ENCODE data around the gene EFCAB5. TPM values are rescaled to one million over a fixed set of nuclear protein-coding genes. Genes with fewer than 3 reads are reported as not detected.

The EFCAB5 gene
- total and polyA plus RNA-seq, 10 of the 15 experiments (the other 5 are each of a cell fraction or from before 2014, with no cell fraction given), result 0.39 to 2.6 (median 1.0) TPM

DNA sequence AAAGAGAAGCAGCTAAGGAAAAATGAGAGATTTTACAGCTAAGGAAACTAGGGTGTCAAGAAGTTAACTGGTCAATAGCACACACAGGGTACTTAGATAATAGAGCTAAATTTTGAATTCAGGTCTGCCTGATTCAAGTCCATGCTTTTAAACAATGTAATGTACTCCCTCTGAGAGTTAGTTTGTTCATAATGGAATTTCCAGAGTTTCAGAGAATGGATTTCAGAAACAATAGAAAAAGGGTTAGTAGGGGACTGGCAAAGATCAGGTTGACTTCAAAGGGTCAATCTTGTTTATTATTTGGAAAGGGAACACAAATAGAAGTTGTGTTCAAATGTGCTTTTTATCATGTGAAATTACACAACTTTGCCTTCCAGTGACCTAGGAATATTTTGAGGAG lies 193.1 kb downstream of the EFCAB5 start:
- no peak overlapping the region for H3K4me3 ChIP-seq
- no peaks in the 10 kb centered on the region for H3K27me3 ChIP-seq (replicated peaks in 1 of 2; ENCODE audit: control insufficient read depth in 2 of 2, insufficient read depth in 2 of 2, low read length in 1 of 2)
- H3K9me3 ChIP-seq (replicated peaks; ENCODE audit: control insufficient read depth, insufficient read depth, low read length), result no peaks in the 10 kb centered on the region
- no peak overlapping the region for H3K4me2 ChIP-seq (ENCODE audit: control insufficient read depth, insufficient read depth)
- no peaks in the 10 kb centered on the region for H4K20me1 ChIP-seq (ENCODE audit: control insufficient read depth, insufficient read depth)
- no peak overlapping the region for H2AFZ ChIP-seq (ENCODE audit: control insufficient read depth, low read depth, low read length)
- no peak for FAIRE-seq
- no peaks in the 10 kb centered on the region for H3K4me1 ChIP-seq (ENCODE audit: control insufficient read depth, insufficient read depth, low read length)
- ATAC-seq, result no peak
- BruUV-seq (replicated peaks), result TSS peak; percentile 3
- SMC1A ChIA-PET (ENCODE audit: uncharacterized antibody, unreplicated experiment), result interaction anchor here (0.7 to 1.4 kb wide), 4 partner anchors 8 to 112 kb away, joined by 3 to 5 read pairs (median 3); no protein-coding TSS in a partner anchor
- CTCF ChIA-PET, result interaction anchor here (1.0 to 4.9 kb wide), 4 partner anchors 9 to 202 kb away, joined by 3 to 35 read pairs (median 4); no protein-coding TSS in a partner anchor
- peaks cover 19% of the 10 kb centered on the region for H3K79me2 ChIP-seq (ENCODE audit: control insufficient read depth, insufficient read depth, low read length)
- POLR2A ChIA-PET, result interaction anchor here (0.6 to 1.0 kb wide), 2 partner anchors 10 to 47 kb away, joined by 3 to 5 read pairs; no protein-coding TSS in a partner anchor
- no peak for TF ChIP-seq SMC3 (IDR thresholded peaks at IDR 0.05; ENCODE audit: borderline replicate concordance, low read length)
- in situ Hi-C loops (cut with MboI) (no loop called here), intact Hi-C loops (cut with micrococcal nuclease; ENCODE audit: unreplicated experiment) (no loop called here)
- H3K36me3 ChIP-seq (ENCODE audit: control insufficient read depth in 2 of 2, insufficient read depth in 2 of 2, low read length in 1 of 2), result peaks cover 0 to 25% of the 10 kb centered on the region in 2 experiments; a peak in 2 of 4 replicates
- DNase-seq (ENCODE audit: low read depth, low spot score), result no peak
- RAD21 ChIA-PET (ENCODE audit: unreplicated experiment), result interaction anchor here (1.4 kb wide), 1 partner anchor 202 kb away, joined by 3 read pairs; no protein-coding TSS in a partner anchor
- H3K27ac ChIP-seq (ENCODE audit: control insufficient read depth, insufficient read depth), result no peak overlapping the region
- no peak overlapping the region for H3K9ac ChIP-seq (ENCODE audit: control insufficient read depth, insufficient read depth, low read length)

- Histone ChIP-seq H3K79me2 (ENCODE audit: control insufficient read depth, insufficient read depth, low read length) (peaks cover 20% of the 10 kb centered on the region), H3K9ac (ENCODE audit: control insufficient read depth, insufficient read depth, low read length) (no peak overlapping the region), H3K4me1 (ENCODE audit: control insufficient read depth, insufficient read depth, low read length) (no peaks in the 10 kb centered on the region), H4K20me1 (ENCODE audit: control insufficient read depth, insufficient read depth) (no peaks in the 10 kb centered on the region), H3K27ac (ENCODE audit: control insufficient read depth, insufficient read depth) (no peak overlapping the region), H3K4me3 (no peak overlapping the region), H2AFZ (ENCODE audit: control insufficient read depth, low read depth, low read length) (no peak overlapping the region), H3K9me3 (replicated peaks; ENCODE audit: control insufficient read depth, insufficient read depth, low read length) (no peaks in the 10 kb centered on the region), H3K36me3 (ENCODE audit: control insufficient read depth in 2 of 2, insufficient read depth in 2 of 2, low read length in 1 of 2) (peaks cover 0 to 25% of the 10 kb centered on the region in 2 experiments; a peak in 2 of 4 replicates), H3K27me3 (replicated peaks in 1 of 2; ENCODE audit: control insufficient read depth in 2 of 2, insufficient read depth in 2 of 2, low read length in 1 of 2) (no peaks in the 10 kb centered on the region), H3K4me2 (ENCODE audit: control insufficient read depth, insufficient read depth) (no peak overlapping the region)
- ChIA-PET SMC1A (ENCODE audit: uncharacterized antibody, unreplicated experiment) (interaction anchor here (1.9 to 2.3 kb wide), 2 partner anchors 12 to 14 kb away, joined by 4 to 8 read pairs; no protein-coding TSS in a partner anchor), RAD21 (ENCODE audit: unreplicated experiment) (no interaction called here), CTCF (interaction anchor here (1.4 to 4.9 kb wide), 2 partner anchors 9 to 12 kb away, joined by 4 to 35 read pairs; no protein-coding TSS in a partner anchor), POLR2A (no interaction called here)
- WGBS (ENCODE audit: insufficient coverage, insufficient replicate concordance, low lambda C conversion rate, missing lambda C conversion rate), result 96% methylated on average over 3 of the region's 3 CpGs
- ATAC-seq, result no peak
- no peak for TF ChIP-seq KAT2A (conservative IDR thresholded peaks at IDR 0.05; ENCODE audit: control insufficient read depth, low read depth, low read length)
- TF ChIP-seq SPI1 (IDR thresholded peaks at IDR 0.05; ENCODE audit: borderline replicate concordance, insufficient read depth, low read depth, low read length), result no peak
- no peak for TF ChIP-seq TARDBP (IDR thresholded peaks at IDR 0.05; ENCODE audit: borderline replicate concordance)
- TF ChIP-seq NFYA (IDR thresholded peaks at IDR 0.05; ENCODE audit: borderline replicate concordance, low read depth, low read length), result no peak
- no peak for TF ChIP-seq RUNX3 (IDR thresholded peaks at IDR 0.05; ENCODE audit: low read length)
- no peak for TF ChIP-seq SUZ12 (IDR thresholded peaks at IDR 0.05; ENCODE audit: unreplicated experiment)
- no peak for TF ChIP-seq REST (IDR thresholded peaks at IDR 0.05; ENCODE audit: low read depth, low read length)
- TF ChIP-seq HCFC1 (IDR thresholded peaks at IDR 0.05; ENCODE audit: low read length), result no peak
- TF ChIP-seq HDAC6 (IDR thresholded peaks at IDR 0.05; ENCODE audit: unreplicated experiment), result no peak
- TF ChIP-seq MYB (IDR thresholded peaks at IDR 0.05; ENCODE audit: borderline replicate concordance, low read depth, low read length), result no peak
- TF ChIP-seq FOS (IDR thresholded peaks at IDR 0.05; ENCODE audit: borderline replicate concordance, extremely low read depth, insufficient read length), result no peak
- TF ChIP-seq DPF2 (IDR thresholded peaks at IDR 0.05), result no peak
- TF ChIP-seq CBFB (IDR thresholded peaks at IDR 0.05; ENCODE audit: low read depth), result no peak
- no peak for FAIRE-seq
- no TSS peak for BruUV-seq (replicated peaks)
- DNase-seq (ENCODE audit: low read depth, low spot score), result no peak
- intact Hi-C loops (cut with micrococcal nuclease; ENCODE audit: unreplicated experiment), result no loop called here
- in situ Hi-C loops (cut with MboI), result no loop called here
Observed at GRCh38 chr17:30137158-30137557, 195.7 kb downstream of the EFCAB5 start.

All from GM12878 (cell line).